Activated CD4-positive, alpha-beta T cell treated with anti-CD3 and anti-CD28 coated beads for 36 hours (primary cell): ENCODE data around the gene LRSAM1. TPM values are rescaled to one million over a fixed set of nuclear protein-coding genes. Genes with fewer than 3 reads are reported as not detected.

Experiments used
- ATAC-seq: fragments of 200-7000 bp; cut with Tn5 transposase; one replicate; pipeline ENCODE4 v1.10.0; 2021; ENCODE audit warnings: mild to moderate bottlenecking, moderate library complexity
- CTCF ChIA-PET: fragments of 350-600 bp; sonication (Branson Sonifier 250); formaldehyde crosslinking; loops from one replicate; lab custom pipeline; 2021; ENCODE audit warnings: antibody characterized with exemption; lab: Charles Lee
- POLR2A ChIA-PET: fragments of 350-600 bp; sonication (Branson Sonifier 250); formaldehyde crosslinking; loops from one replicate; lab custom pipeline; 2021; ENCODE audit warnings: antibody characterized with exemption, inconsistent platforms; lab: Charles Lee
- DNase-seq: peaks from one replicate; pipeline ENCODE4 v3.0.0-alpha.2; 2020
- H3K27ac Mint-ChIP-seq: one replicate; pipeline ENCODE4 v1.8.0; 2021; ENCODE audit warnings: mixed read lengths
- H3K27me3 Mint-ChIP-seq: one replicate; pipeline ENCODE4 v1.8.0; 2021; ENCODE audit warnings: mixed read lengths
- H3K36me3 Mint-ChIP-seq: one replicate; pipeline ENCODE4 v1.8.0; 2021; ENCODE audit warnings: low read depth, mixed read lengths
- H3K4me1 Mint-ChIP-seq: one replicate; pipeline ENCODE4 v1.8.0; 2021; ENCODE audit warnings: mixed read lengths
- H3K4me3 Mint-ChIP-seq: one replicate; pipeline ENCODE4 v1.8.0; 2021; ENCODE audit warnings: mild to moderate bottlenecking, moderate library complexity, mixed read lengths
- H3K9me3 Mint-ChIP-seq: one replicate; pipeline ENCODE4 v1.8.0; 2021; ENCODE audit warnings: low read depth, mixed read lengths
- intact Hi-C, 2 experiments: fragments of 100-400 bp; cut with DNase I in 1 of 2; cut with micrococcal nuclease in 1 of 2; formaldehyde crosslinking; loops; one replicate each; pipeline versions ENCODE4 v1.14.2 to v1.15.1; 2022 to 2024; cut with DNase I, micrococcal nuclease
- total RNA-seq, 2 experiments: library from RNA; stranded (reverse); gene quantifications; one replicate each; pipeline ENCODE4 v1.2.3, GENCODE V29; 2021

LRSAM1 gene
- total RNA-seq, 2 experiments from 2014 or later: 20.0 to 20.4 TPM

- Mint-ChIP-seq H3K36me3 (no peaks in the 10 kb centered on the region), H3K9me3 (no peaks in the 10 kb centered on the region), H3K4me3 (no peak overlapping the region), H3K27me3 (peaks cover 26% of the 10 kb centered on the region), H3K4me1 (no peaks in the 10 kb centered on the region), H3K27ac (no peak overlapping the region)
- ChIA-PET POLR2A (no interaction called here), CTCF (interaction anchor here (0.6 to 1.1 kb wide), 4 partner anchors 64 to 203 kb away, joined by 3 to 4 read pairs (median 4); no protein-coding TSS in a partner anchor)
- ATAC-seq: no peak
- intact Hi-C loops: loop anchor here in 1 of 2 experiments (1.0 kb wide), 1 partner anchor 203 kb away; no protein-coding TSS in a partner anchor
- DNase-seq: no peak
Observed at GRCh38 chr9:127417131-127418036, 33.9 kb upstream of the LRSAM1 start.

- peak; percentile 85 for ATAC-seq
- Mint-ChIP-seq H3K36me3 (no peaks in the 10 kb centered on the region), H3K4me1 (peaks cover 5% of the 10 kb centered on the region), H3K9me3 (no peaks in the 10 kb centered on the region), H3K27ac (no peak overlapping the region), H3K27me3 (peaks cover 26% of the 10 kb centered on the region), H3K4me3 (no peak overlapping the region)
- CTCF ChIA-PET: interaction anchor here (0.6 to 1.1 kb wide), 6 partner anchors 9 to 203 kb away, joined by 3 to 4 read pairs (median 3); no protein-coding TSS in a partner anchor
- POLR2A ChIA-PET: no interaction called here
- peak; percentile 69 for DNase-seq
- intact Hi-C loops: no loop called here
Observed at GRCh38 chr9:127418037-127418471, 33.3 kb upstream of the LRSAM1 start.

- H3K27me3 Mint-ChIP-seq: peaks cover 18% of the 10 kb centered on the region
- peaks cover 2% of the 10 kb centered on the region for H3K36me3 Mint-ChIP-seq
- intact Hi-C loops: no loop called here
- H3K9me3 Mint-ChIP-seq: no peaks in the 10 kb centered on the region
- no peak overlapping the region for H3K27ac Mint-ChIP-seq
- peaks cover 10% of the 10 kb centered on the region for H3K4me1 Mint-ChIP-seq
- CTCF ChIA-PET: interaction anchor here (0.7 to 0.8 kb wide), 2 partner anchors 55 to 365 kb away, joined by 3 to 4 read pairs; no protein-coding TSS in a partner anchor
- POLR2A ChIA-PET: no interaction called here
- DNase-seq: no peak
- no peak overlapping the region for H3K4me3 Mint-ChIP-seq
- ATAC-seq: no peak
Observed at GRCh38 chr9:127419348-127419747, 32.0 kb upstream of the LRSAM1 start.

GRCh38 chr9:127421057-127421456, 30.3 kb upstream of the LRSAM1 start:
- Mint-ChIP-seq H3K9me3 (no peaks in the 10 kb centered on the region), H3K4me3 (no peak overlapping the region), H3K27ac (no peak overlapping the region), H3K4me1 (peaks cover 22% of the 10 kb centered on the region), H3K36me3 (peaks cover 3% of the 10 kb centered on the region), H3K27me3 (peaks cover 4% of the 10 kb centered on the region)
- no peak for ATAC-seq
- no peak for DNase-seq
- POLR2A ChIA-PET: interaction anchor here (0.7 to 1.0 kb wide), 3 partner anchors 15 to 33 kb away, joined by 3 to 4 read pairs (median 3); no protein-coding TSS in a partner anchor
- intact Hi-C loops: loop anchor here (5.0 to 10.0 kb wide), 3 partner anchors 109 to 1896 kb away; no protein-coding TSS in a partner anchor
- CTCF ChIA-PET: interaction anchor here (1.1 kb wide), 1 partner anchor 481 kb away, joined by 3 read pairs; no protein-coding TSS in a partner anchor

GRCh38 chr9:127422133-127422782, 29.1 kb upstream of the LRSAM1 start:
- Mint-ChIP-seq H3K4me3 (peak overlapping the region; percentile 99), H3K4me1 (peaks cover 32% of the 10 kb centered on the region), H3K36me3 (peaks cover 10% of the 10 kb centered on the region), H3K9me3 (no peaks in the 10 kb centered on the region), H3K27ac (no peak overlapping the region), H3K27me3 (no peaks in the 10 kb centered on the region)
- DNase-seq (no peak), ATAC-seq (no peak)
- intact Hi-C loops: loop anchor here (5.0 to 10.0 kb wide), 3 partner anchors 110 to 1897 kb away; no protein-coding TSS in a partner anchor
- ChIA-PET CTCF (no interaction called here), POLR2A (no interaction called here)

- DNase-seq: no peak
- H3K4me1 Mint-ChIP-seq: peaks cover 36% of the 10 kb centered on the region
- H3K9me3 Mint-ChIP-seq: no peaks in the 10 kb centered on the region
- ChIA-PET POLR2A (interaction anchor here (0.6 to 2.7 kb wide), 2 partner anchors 28 to 513 kb away, joined by 4 to 21 read pairs; partner anchors contain the start of genes LRSAM1 and RPL12), CTCF (interaction anchor here (0.6 to 2.0 kb wide), 4 partner anchors 26 to 339 kb away, joined by 3 to 5 read pairs (median 4); partner anchors contain the start of gene SLC2A8)
- peak overlapping the region; percentile 99 for H3K4me3 Mint-ChIP-seq
- intact Hi-C loops: loop anchor here (5.0 to 10.0 kb wide), 3 partner anchors 110 to 1898 kb away; no protein-coding TSS in a partner anchor
- no peaks in the 10 kb centered on the region for H3K27me3 Mint-ChIP-seq
- H3K36me3 Mint-ChIP-seq: peaks cover 12% of the 10 kb centered on the region
- no peak overlapping the region for H3K27ac Mint-ChIP-seq
- ATAC-seq: no peak
Observed at GRCh38 chr9:127422787-127423186, 28.5 kb upstream of the LRSAM1 start.

GRCh38 chr9:127423476-127423933, 27.8 kb upstream of the LRSAM1 start:
- Mint-ChIP-seq H3K4me1 (peaks cover 43% of the 10 kb centered on the region), H3K27me3 (no peaks in the 10 kb centered on the region), H3K27ac (peak overlapping the region; percentile 89), H3K36me3 (peaks cover 19% of the 10 kb centered on the region), H3K4me3 (peak overlapping the region; percentile 99), H3K9me3 (no peaks in the 10 kb centered on the region)
- ChIA-PET CTCF (interaction anchor here (0.6 to 2.0 kb wide), 7 partner anchors 22 to 340 kb away, joined by 3 to 7 read pairs (median 4); partner anchors contain the start of genes LRSAM1, RPL12 and SLC2A8), POLR2A (interaction anchor here (0.6 to 2.7 kb wide), 3 partner anchors 27 to 512 kb away, joined by 3 to 21 read pairs (median 4); partner anchors contain the start of genes LRSAM1 and RPL12)
- intact Hi-C loops: loop anchor here (5.0 to 10.0 kb wide), 3 partner anchors 111 to 1899 kb away; no protein-coding TSS in a partner anchor
- DNase-seq: no peak
- no peak for ATAC-seq

- H3K4me3 Mint-ChIP-seq: peak within 1 kb of the TSS; percentile 99
- ChIA-PET POLR2A (interaction anchor here (0.7 to 2.7 kb wide), 4 partner anchors 21 to 414 kb away, joined by 3 to 21 read pairs (median 4); partner anchors contain the start of genes LRSAM1 and RPL12), CTCF (interaction anchor here (0.7 to 2.0 kb wide), 6 partner anchors 22 to 36 kb away, joined by 3 to 7 read pairs (median 4); partner anchors contain the start of genes LRSAM1, RPL12 and SLC2A8)
- intact Hi-C loops: loop anchor here (1.0 to 10.0 kb wide), 14 partner anchors 27 to 1899 kb away; partner anchors contain the start of genes LRSAM1 (in 2 of the 2), RPL12 (in 2 of the 2), PTRH1 (in 1 of the 2) and TOR2A (in 1 of the 2)
- DNase-seq (peak; percentile 96), ATAC-seq (peak; percentile 81)
- H3K27ac Mint-ChIP-seq: peak within 1 kb of the TSS; percentile 89
- peaks cover 24% of the 10 kb centered on the region for H3K36me3 Mint-ChIP-seq
- H3K9me3 Mint-ChIP-seq: no peaks in the 10 kb centered on the region
- H3K27me3 Mint-ChIP-seq: no peaks in the 10 kb centered on the region
- peaks cover 49% of the 10 kb centered on the region for H3K4me1 Mint-ChIP-seq
Observed at GRCh38 chr9:127423934-127424675, 27.2 kb upstream of the LRSAM1 start, which contains the start of gene ZNF79. Gene ZNF79 (plus strand): TSS chr9:127424382. CDS start chr9:127424788, 406 bp downstream.

GRCh38 chr9:127424676-127424999, 26.7 kb upstream of the LRSAM1 start:
- Mint-ChIP-seq H3K27me3 (no peaks in the 10 kb centered on the region), H3K4me1 (peaks cover 50% of the 10 kb centered on the region), H3K4me3 (peak overlapping the region; percentile 99), H3K27ac (peak overlapping the region; percentile 89), H3K9me3 (no peaks in the 10 kb centered on the region), H3K36me3 (peaks cover 24% of the 10 kb centered on the region)
- intact Hi-C loops: loop anchor here (1.0 to 10.0 kb wide), 14 partner anchors 27 to 1900 kb away; partner anchors contain the start of genes LRSAM1 (in 2 of the 2), RPL12 (in 2 of the 2), PTRH1 (in 1 of the 2) and TOR2A (in 1 of the 2)
- ATAC-seq: peak; percentile 32
- DNase-seq: peak; percentile 69
- POLR2A ChIA-PET: interaction anchor here (1.0 to 2.7 kb wide), 3 partner anchors 20 to 200 kb away, joined by 4 to 21 read pairs (median 5); partner anchors contain the start of genes LRSAM1 and RPL12
- CTCF ChIA-PET: interaction anchor here (0.7 to 2.0 kb wide), 4 partner anchors 26 to 37 kb away, joined by 3 to 7 read pairs (median 4); partner anchors contain the start of genes LRSAM1, RPL12 and SLC2A8
